GM21786 (cell line): Measurements from ENCODE around the gene CBX1.
"Not testable (repeated sequence)": the region's sequence is repeated elsewhere in the genome, so short reads cannot be mapped to it uniquely, and the experiment has no call there.

Experiments
- ATAC-seq: cut with Tn5 transposase; IDR thresholded peaks from one replicate; pipeline ENCODE4 v1.9.1; 2021; ENCODE audit not compliant: unreplicated experiment

CBX1 gene

GRCh38 chr17:48123776-48124388 is 22.6 kb upstream of the CBX1 start:
- ATAC-seq: no peak

GRCh38 chr17:48123111-48123510 is 21.8 kb upstream of the CBX1 start:
- no peak for ATAC-seq

GRCh38 chr17:48122665-48123045 is 21.4 kb upstream of the CBX1 start:
- no peak for ATAC-seq

- no peak for ATAC-seq
Measured at GRCh38 chr17:48121923-48122664, 20.8 kb upstream of the CBX1 start.

- peak; percentile 41 for ATAC-seq
Measured at GRCh38 chr17:48113201-48113676, 12.0 kb upstream of the CBX1 start.

GRCh38 chr17:48111937-48112241 is 10.6 kb upstream of the CBX1 start:
- ATAC-seq: no peak

- no peak for ATAC-seq
Measured at GRCh38 chr17:48110761-48111160, 9.5 kb upstream of the CBX1 start.

- ATAC-seq: peak; percentile 73
Measured at GRCh38 chr17:48107137-48108055, 6.1 kb upstream of the CBX1 start, which contains the start of gene SNX11. SNX11 (plus strand) TSS chr17:48107766; CDS start chr17:48112044, 4,278 bp downstream.

- ATAC-seq: no peak
Measured at GRCh38 chr17:48106802-48107136, 5.5 kb upstream of the CBX1 start.

GRCh38 chr17:48104440-48104839 is 3.2 kb upstream of the CBX1 start:
- no peak for ATAC-seq

- no peak for ATAC-seq
Measured at GRCh38 chr17:48102798-48103715, 1.8 kb upstream of the CBX1 start.

GRCh38 chr17:48102043-48102750 is 919 bp upstream of the CBX1 start:
- ATAC-seq: no peak

GRCh38 chr17:48100591-48101011 is 677 bp downstream of the CBX1 start:
- no peak for ATAC-seq

GRCh38 chr17:48100160-48100559 is 1.1 kb downstream of the CBX1 start:
- ATAC-seq: no peak

GRCh38 chr17:48095611-48096010 is 5.7 kb downstream of the CBX1 start:
- no peak for ATAC-seq

- no peak for ATAC-seq
Measured at GRCh38 chr17:48093341-48094045, 7.8 kb downstream of the CBX1 start.

GRCh38 chr17:48084932-48085331 is 16.3 kb downstream of the CBX1 start:
- ATAC-seq: no peak

GRCh38 chr17:48081858-48082257 is 19.4 kb downstream of the CBX1 start:
- no peak for ATAC-seq

GRCh38 chr17:48077152-48077551 is 24.1 kb downstream of the CBX1 start:
- ATAC-seq: not testable (repeated sequence)
